NCI-H774 (cell line): ENCODE results near the gene ACO2.
"Not testable (repeated sequence)": the region's sequence is repeated elsewhere in the genome, so short reads cannot be mapped to it uniquely, and the experiment has no call there.

Experiments
- DNase-seq: peaks from one replicate; lab custom pipeline; 2025; lab: John Stamatoyannopoulos, UW

The ACO2 gene

DNA sequence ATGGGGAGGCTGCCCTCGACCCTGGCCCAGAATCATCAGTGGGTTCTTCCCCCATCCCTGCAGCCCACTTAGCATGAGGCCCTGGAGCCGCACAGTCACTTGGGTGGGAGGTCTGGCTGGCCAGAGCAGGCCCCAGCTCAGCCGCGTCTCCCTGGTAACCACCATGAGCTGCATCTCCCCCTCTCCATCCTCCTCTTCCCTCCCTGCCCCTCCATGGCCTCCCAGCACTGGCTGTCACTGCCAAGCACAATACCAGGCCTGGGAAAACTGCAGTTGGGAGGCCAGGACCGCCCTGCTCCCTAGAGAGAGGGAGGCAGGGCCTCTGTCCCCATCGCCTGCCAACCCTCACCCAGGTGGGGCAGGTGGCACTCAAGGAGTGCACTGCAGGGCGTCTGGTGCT is 99.9 kb downstream of the ACO2 start:
- DNase-seq = no peak

GRCh38 chr22:41570221-41570620 is 101.3 kb downstream of the ACO2 start:
- no peak for DNase-seq

- DNase-seq = no peak
These were observed 102.9 kb downstream of the ACO2 start for GRCh38 chr22:41571786-41572185.

GRCh38 chr22:41572305-41572704 is 103.4 kb downstream of the ACO2 start:
- DNase-seq = not testable (repeated sequence)

DNA sequence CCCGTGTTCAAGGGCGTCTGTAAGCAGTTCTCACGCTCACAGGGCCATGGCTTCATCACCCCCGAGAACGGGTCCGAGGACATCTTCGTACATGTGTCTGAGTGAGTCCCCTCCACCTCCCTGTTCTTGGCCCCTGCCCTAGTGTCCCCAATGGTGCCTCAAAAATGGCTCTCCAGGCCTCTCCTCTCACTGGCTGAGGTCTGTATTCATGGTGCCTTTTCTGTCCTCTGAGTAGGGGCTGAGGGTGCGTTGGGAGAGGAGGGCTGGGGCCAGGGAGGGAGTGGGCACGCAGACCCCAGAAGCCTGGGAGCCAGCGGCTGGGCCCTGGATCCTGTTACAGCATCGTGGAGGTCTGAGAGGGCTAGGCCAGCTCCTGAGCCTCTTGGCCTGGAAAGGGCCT is 104.8 kb downstream of the ACO2 start:
- DNase-seq = no peak

GRCh38 chr22:41574847-41575381 is 106.0 kb downstream of the ACO2 start:
- no peak for DNase-seq

DNA sequence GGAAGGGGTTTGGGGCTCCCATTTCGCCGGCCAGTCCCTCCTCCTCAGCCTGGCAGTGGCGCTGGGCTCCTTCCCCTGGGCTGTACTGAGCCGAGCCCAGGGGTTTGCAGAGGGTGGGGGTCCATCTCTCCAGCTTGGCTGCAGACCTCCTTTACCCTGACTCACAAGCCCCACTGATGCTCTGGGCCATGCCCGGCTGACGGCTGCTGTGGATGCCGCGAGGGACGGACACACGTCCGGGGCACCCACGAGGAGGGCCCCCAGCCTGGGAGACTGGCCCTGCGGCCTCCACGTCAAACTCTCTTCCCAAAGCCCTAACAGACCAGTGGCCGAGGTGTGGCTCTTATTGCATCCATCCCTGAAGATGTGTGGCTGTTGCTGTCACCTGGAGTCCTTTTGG is 106.6 kb downstream of the ACO2 start:
- DNase-seq = no peak

DNA sequence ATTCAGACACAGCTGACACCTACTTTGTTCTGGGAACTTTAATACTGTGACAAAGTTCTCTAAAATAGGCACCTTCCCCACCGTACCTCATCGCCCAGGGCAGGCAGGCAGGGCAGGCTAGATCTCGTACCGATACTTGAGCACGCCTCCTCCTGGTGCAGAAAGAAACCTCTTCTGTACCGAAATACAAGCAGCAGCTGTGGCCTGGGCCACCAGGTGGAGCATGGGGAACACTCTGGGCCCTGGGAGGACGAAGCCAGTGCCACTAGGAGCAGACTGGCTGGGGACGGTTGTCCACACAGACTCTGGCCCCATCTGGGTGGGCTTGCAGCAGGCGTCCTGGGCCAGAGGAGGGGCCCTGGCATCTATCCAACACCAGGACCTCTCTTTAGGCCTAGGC is 108.0 kb downstream of the ACO2 start:
- no peak for DNase-seq

- no peak for DNase-seq
These were observed 109.2 kb downstream of the ACO2 start for GRCh38 chr22:41578114-41578513.
